HG02970 (cell line): ENCODE data around the gene HSD11B2.

ENCODE experiments used
- ATAC-seq: cut with Tn5 transposase; IDR thresholded peaks from one replicate; pipeline ENCODE4 v1.9.1; 2021; ENCODE audit warnings: mild to moderate bottlenecking, moderate library complexity, moderate number of reproducible peaks; ENCODE audit not compliant: unreplicated experiment, low FRiP score

Gene HSD11B2

DNA sequence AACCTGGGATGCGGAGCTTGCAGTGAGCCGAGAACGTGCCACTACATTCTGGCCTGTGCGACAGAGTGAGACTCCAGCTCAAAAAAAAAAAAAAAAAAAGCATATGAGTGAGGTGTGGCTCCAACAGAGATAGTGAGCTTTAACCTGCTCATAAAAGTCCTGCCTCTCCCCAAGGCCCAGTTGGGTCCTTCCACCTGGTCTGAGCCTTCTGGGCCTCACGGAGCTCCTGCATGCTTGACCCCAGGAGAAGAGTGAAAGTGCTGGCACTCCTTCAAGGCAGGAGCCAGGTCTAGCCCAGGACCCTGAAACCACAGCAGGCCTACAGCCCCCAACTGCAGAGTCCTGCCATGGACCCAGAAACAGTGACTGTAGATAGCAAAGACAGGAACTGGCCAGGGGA lies 17.7 kb downstream of the HSD11B2 start:
- no peak for ATAC-seq

DNA sequence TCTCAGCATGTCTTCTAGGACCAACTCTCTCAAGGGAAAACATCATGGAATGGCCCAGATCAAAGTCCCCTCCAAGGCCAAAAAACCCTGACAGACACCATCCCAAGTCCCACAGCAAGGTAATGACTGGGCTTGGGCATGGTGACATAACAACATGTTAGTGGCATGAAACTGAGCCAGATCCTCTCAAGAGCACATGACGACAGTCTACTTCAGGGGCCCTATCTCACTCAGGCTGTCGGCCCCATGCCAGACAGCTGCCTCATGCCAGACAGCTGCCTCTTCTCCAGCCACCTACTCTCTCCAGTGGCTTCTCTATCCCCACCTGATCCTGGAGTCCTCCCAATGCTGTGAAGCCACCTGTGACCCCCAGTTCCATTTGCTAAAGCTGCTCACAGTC lies 18.4 kb downstream of the HSD11B2 start:
- ATAC-seq, result no peak

DNA sequence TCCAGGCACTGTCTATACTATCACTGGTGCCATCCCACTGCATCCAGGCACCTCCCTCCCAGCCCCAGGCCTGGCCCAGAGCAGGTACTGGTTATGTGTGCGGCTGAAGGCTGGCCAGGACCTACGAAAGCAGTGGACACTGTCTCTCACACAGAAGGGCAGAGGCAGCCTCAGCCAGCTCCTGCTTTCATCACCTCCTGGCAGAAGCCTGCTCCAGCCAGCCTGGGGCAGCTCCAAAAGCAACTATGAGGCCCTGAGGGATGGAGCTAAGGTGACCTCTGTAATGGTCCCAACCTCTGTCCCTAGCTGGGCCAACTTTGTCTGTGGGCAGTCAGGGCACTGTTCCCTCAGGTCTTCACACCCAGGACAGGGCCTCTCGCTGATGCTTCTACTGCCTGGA lies 18.8 kb downstream of the HSD11B2 start:
- no peak for ATAC-seq

DNA sequence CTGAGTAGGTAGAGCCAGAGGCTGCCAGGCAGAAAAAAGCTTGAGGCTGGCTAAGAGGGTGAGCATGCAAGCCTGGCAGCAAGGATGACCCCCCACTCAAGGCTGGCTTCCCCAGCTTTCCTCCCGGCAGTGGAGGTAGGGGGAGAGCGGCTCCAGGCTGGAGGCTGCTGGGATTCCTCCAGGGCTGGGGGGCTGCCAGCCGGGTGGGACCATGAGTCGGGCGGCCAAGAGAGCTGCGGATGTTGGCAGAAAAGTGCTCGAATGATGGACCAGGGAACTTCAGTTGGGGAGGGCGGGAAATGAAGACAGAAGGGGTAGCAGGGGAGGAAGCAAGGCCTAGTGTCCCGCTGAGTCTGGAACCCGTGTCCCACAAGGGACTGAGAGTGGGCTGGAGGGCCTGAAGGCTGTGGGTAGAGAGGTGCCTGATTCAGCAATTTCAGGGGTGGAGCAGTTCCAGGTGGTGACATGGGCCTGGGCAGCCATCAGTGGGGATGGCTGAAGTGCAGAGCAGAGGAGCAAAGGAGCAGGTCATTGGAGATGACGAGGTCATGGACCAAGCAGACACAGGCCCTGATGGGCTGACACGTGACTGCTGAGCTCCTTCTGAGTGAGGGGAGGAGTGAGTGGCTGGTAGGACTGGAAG lies 20.3 kb downstream of the HSD11B2 start:
- no peak for ATAC-seq

DNA sequence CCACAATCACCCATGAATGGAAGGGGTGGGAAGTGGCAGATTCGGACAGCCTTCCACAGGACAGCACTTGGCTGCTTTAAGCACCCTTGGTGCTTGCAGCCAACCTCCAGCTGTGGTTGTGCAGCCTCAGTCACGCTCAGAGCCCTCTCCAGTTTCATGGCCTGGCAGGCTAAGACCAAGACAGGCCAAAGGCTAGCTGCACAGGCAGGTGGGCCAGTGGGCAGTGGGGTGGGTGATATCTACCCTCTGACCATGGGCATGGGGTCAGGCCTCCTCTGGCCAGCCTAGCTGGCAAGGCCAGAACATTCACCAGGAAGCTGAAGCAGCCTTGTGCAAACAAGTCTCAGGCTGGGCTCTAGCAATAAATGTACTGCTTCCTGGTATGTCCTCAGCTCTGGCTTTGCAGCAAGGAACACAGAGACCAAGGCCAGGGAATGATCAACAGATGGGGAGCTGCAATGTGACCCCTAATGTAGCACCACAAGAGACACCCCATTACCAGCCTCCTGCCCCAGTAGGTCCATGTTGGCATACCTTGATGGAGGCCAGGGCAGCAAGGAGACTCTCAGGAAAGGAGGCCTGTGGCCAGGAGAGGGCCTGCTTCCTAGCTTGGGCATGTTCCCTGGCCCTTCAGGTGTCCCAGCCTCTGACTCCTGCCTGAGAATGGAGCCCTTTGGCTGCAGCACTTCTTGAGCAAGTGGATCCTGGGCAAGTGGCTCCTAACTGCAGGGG lies 20.9 kb downstream of the HSD11B2 start:
- no peak for ATAC-seq

DNA sequence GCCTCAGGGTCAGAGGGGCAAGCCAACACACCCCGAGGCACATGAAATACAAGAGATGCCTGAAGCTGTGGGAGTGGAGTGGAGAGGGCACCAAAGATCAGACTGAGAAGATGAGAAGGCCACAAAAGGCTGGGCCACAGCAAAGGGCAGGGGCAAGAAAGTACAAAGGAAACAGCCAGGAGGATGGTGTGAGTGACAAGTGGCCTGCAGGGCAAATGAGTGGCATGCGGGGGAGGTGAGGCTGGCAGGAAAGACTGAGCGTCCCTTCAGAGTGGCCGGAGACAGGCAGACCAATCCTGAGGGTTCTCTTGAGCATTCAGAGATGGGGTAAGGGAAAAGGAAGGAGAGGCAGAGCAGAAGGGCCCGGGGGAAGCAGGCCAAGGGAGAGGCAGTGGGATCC lies 23.2 kb downstream of the HSD11B2 start:
- ATAC-seq, result no peak

DNA sequence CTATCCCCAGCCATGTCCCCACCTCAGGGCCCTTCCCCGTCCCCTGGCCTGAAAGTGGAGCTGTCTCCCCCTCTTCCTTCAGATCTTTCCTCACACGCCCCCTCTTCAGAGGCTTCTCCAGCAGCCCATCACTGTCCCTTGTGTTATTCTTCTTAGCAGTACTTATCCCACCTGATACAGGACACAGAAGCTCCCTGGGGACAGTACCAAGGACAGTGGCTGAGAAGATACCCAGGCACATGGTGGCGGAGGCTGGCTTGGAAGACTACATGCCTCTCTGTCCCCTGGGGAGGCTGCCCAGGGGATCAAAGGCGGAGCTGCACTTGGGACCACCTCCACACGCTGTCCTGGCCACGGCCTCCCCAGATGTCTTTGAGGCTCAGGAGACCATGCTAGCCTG lies 23.9 kb downstream of the HSD11B2 start:
- ATAC-seq, result no peak

DNA sequence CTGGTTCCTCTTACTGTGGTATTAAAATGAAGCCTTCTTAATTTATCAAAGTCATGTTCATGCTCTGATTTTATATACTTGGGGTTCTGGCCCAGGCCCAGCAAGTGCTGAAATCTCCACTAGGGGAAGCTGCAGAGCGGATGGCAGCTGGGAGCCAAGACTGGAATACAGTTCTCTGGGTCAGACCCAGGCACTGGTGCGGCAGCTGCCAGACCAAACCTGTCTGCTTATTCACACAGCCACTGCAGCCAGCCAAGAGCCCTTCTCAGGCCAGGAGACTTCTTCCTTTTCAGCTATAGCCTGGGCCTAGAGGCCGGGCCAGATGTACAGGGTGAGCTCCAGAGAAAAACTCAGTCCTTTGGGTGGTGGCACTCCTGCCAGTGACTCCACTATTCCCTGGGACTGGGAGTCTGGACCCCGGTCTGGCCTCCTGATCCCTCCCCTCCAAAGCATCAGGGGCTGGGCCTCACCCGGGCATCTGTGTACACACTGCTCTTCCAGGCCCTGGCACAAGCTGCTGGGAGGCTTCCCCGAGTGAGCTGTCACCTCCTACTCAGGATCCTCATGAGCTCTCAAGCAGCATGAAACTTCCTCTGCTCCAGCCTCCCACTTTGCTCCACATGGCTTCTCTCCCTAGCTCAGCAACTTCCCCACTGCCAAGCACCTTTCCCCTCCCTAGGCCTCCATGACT lies 25.6 kb downstream of the HSD11B2 start:
- no peak for ATAC-seq

DNA sequence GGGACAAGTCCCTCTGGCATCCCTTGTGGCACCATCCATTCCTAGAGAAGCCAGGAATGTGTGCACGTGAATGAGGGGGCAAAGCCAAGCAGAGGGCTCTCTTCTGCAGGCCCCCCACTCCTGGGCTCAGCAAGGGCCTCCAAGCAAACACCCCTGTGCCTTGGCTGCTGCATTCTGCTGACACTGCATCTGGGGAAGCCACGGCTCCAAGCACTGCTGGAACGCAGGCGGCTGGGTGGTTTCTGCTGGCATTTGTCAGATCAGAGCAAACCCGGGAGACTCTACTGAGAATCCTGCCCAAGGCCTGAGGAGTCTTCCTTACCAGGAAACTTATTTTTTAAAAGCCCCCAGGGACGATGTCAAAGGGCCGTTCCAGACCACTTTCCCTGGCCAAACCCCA lies 26.7 kb downstream of the HSD11B2 start:
- no peak for ATAC-seq

DNA sequence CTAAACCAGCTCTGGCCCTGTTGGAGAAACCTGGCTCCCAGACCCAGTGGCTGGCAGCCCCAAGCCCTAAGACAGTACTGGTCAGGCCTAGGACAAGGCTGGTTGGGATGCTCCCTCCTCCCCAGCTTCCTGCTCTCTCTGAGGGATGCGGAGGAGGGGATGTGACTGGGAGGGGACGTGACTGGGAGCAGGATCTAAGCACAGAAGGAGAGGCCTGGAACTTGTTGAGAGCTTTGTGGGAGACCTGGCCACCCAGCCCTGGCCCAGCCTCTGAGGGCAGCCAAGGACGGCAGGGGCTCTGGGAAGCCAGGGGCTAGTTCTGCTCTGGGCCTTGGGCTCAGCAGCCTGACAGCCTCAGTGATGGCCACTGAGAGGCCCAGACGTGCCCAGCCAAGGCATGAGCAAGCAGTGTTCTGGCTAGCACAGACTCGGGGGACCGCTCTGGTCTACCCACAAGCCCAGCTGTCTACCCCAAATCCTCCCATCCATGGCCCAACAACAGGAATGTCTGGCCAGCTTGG lies 27.3 kb downstream of the HSD11B2 start:
- no peak for ATAC-seq

DNA sequence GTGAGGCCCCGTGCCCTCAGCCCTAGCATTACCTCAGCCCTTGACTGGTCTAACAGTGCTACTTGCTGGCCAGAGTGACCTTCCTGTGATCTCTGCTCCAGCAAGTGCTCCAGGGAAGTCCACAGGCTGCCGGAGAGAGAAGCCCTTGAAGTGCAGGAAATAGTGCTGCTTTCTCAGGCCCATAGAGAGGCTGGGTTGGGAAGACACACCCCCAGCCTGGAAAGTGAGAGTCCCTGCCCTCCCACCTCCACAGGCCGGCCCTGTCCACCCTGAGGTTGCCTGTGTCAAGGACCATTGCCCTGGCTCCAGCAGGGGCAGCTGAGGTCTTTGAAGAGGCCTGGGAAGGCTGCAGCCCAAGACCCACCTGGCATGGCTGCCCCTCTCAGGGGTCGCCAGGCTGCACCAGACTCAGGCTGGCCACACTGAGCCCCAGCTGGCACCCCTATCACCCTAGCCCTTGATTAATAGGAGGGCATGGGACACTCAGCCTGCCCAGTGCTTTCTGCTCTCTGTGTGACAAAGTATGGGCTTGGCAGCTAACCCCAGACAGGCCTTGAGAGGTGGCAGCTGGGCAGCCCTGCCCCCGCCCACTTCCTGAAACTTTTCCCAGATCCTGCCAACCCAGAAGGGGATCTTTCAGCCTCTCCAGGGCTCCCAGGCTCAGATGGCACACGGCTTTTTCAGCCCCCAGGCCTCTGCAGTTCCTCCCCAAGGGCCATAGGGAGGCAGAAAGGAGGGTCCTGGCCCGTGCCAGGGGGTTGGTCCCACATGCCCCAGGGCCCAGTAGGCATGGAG lies 28.3 kb downstream of the HSD11B2 start:
- no peak for ATAC-seq

DNA sequence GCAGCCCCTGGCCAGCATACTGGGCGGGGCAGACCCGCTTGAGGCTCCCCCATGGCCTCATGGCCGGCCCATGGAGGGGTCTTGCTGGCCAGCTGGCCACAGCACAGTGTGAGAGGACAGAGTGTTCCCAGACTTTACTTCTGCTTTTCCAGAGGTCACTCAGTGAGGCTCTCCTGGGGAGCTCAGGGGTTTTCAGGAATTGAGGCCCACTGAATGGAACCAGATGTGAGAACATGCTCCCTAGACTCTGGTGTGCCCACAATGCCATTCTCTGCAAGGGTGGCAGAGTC lies 28.9 kb downstream of the HSD11B2 start:
- ATAC-seq, result no peak

DNA sequence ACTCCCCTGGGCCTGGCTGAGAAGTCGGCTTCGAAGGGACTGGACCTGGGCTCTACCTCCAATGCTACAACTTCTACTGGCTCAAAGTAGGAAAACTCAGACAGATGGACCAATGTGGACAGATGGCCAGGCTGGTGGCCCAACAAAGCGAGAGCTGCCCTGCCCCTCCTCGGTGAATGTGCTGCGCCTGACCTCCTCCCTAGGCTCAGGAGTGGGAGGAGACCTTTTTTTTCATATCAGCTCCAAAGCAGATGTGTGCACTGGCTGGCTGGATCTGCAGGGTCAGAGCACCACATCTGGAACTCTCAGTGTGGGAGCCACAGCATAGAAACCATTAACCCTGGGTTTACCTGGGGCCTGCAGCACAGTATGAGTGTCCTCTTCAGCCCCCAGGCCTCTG lies 29.2 kb downstream of the HSD11B2 start:
- no peak for ATAC-seq

DNA sequence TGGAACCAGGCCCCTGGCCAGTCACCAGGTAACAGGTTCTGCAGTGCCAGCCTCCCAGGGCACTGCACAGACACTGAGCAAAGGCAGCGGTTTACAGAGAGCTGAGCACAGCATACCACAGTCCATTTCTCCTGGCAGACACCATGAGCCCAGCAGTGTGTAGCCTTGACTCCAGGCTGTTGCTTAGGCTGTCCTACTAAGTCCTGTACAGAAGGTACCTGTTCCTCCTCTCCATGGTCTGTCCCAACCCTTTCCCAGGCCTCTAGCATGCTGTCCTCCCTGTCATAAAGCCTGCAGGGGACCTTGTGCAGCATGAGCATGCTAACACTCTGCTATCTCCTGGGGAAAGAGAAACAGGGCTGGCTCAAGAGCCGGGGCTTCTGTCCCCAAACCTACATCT lies 30.0 kb downstream of the HSD11B2 start:
- no peak for ATAC-seq

DNA sequence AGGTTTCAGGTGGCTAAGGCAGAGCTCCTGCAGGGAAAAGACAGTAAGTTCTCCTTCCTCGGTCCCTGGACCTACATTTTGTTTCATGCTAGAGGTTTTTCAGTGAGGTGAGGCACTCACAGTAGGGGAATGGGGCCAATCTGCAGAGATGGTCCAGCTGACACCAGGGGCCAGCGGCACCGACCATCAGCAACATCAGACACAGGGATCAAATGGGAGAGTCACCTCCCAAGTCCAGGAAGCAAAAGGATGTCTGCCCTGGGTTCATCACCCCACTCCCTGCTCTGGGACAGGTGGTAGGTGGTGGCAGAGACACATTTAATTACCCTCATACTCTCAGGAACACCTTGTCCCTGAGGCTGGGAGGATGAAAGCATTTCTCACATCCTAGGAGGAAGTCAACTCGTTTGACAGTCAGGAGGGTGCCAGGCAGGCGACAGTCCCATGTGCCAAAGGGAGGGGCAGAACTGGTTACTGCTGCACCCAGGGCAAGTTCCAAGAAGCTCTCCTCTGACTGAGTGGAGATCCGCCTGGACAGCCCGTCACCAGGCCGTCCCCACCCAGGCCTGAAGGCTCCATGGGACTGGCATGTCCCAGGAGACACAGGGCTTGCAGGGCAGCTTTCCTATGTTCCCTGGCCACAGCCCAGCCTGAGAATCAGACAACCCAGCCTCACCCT lies 30.8 kb downstream of the HSD11B2 start:
- no peak for ATAC-seq

DNA sequence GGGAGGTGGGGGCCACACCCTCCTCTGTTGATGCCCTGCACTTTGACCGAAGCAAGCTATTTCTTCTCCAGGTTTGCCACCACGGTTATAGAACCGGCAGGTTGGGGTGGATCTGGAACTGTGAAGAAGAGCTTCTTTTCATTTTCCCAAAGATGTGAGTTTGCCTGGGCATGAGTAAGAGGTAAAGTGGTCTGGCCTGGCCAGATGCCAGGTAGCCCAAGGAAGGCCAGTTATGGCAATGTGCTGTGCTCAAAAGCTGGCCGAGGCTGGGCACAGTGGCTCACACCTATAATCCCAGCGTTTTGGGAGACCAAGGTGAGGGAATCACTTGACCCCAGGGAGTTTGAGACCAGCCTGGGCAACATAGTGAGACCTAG lies 31.3 kb downstream of the HSD11B2 start:
- ATAC-seq, result no peak

DNA sequence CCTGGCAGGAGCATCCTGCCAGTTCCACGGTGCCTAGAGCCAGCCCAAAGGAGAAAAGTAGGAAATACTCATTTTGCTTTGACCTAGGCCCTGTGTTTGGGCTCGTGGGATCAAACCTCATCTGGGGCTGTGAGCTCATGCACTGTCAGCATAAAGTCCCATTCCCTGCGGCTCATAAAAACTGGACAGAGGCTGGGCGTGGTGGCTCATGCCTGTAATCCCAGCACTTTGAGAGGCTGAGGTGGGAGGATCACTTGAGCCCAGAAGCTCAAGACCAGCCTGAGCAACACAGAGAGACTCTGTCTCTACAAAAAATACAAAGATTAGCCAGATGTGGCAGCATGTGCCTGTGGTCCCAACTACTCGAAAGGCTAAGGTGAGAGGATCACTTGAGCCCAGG lies 32.1 kb downstream of the HSD11B2 start:
- no peak for ATAC-seq

DNA sequence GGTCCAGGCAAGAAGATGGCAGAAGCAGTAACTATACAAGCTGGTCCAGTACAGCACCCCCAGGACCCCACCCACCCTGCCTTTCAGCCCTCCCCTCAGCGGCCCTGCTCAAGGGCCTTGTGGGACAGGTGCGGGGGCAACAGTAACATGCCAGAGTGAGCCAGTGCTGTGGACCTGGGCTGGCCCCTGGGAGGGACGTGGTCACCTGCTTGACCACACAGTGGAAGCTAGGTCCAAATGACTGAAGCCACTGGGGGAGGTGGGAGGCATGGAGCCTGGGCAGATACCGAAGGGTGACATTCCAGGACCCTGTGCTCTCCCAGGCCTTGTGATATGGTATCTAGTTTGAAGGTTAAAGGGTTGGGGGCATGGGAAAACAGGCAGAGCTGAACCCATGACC lies 32.8 kb downstream of the HSD11B2 start:
- ATAC-seq, result no peak

DNA sequence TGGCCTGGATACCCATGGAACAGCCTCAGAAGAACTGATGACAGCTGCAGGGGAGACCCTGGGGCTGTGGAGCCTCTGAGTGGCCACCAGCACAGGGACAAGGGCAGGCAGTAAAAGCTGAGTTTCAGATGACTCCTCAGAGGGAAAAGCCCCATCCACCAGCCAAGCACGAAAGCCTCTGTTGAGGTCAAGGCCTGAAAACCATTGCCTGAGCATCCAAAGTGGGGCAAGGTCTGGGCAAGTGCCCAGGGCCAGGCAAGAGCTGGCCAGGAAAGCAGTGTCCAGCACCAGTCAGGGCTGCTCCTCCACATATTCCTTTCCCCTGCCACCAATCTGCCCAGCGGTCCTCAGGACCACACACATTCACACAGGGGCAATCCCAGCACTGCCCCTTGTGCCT lies 33.6 kb downstream of the HSD11B2 start:
- ATAC-seq, result no peak

DNA sequence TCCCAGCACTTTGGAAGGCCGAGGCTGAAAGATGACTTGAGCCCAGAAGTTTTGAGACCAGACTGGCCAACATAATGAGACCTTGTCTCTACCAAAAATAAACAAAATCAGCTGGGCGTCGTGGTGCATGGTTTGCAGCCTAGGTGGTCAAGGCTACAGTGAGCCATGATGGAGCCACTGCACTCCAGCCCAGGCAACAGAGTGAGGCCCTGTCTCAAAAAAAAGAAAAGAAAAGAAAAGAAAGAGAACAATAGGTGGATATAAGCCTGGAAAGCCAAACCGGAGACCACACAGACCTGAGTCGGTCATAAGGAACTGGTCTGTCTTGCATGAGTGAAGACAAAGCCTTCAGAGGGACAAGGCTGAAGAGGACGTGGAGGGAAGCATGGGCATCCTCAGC lies 35.7 kb downstream of the HSD11B2 start:
- ATAC-seq, result no peak

DNA sequence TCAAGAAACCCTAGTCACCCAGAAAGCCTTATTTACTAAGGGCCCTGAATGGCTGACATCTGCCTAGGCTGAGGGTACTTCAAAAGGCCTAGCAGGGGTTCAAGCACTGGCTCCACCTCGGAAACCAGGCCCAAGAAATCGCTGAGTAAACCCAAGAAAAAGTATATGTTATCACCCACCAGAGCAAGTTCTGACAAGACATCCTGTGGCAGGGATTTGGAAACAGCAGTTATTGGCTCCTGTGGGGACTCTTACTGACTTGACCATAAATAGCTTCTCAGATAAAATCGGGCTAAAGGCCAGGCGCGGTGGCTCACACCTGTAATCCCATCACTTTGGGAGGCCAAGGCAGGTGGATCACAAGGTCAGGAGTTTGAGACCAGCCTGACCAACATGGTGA lies 37.8 kb downstream of the HSD11B2 start:
- ATAC-seq, result no peak
